ENCODE results near the gene ZNF497. TPM values are rescaled to one million over a fixed set of nuclear protein-coding genes. Genes with fewer than 3 reads are reported as not detected.

Gene ZNF497
- polyA plus RNA-seq, 1 of the 3 experiments (the other 2 are of a cell fraction): 1.1 TPM

GRCh38 chr19:58397533-58398037 lies 35.0 kb upstream of the ZNF497 start:
- Histone ChIP-seq H3K9ac (no peak overlapping the region), H2AFZ (ENCODE audit: low read depth) (no peak overlapping the region), H4K20me1 (ENCODE audit: insufficient read depth) (peaks cover 4% of the 10 kb centered on the region), H3K4me1 (ENCODE audit: control insufficient read depth in 1 of 2, insufficient read depth in 2 of 2, low read depth in 1 of 2, low read length in 1 of 2) (peaks cover 6 to 20% of the 10 kb centered on the region in 2 experiments; a peak in 2 of 4 replicates), H3F3A (replicated peaks; ENCODE audit: insufficient read depth) (peaks cover 38% of the 10 kb centered on the region), H3K79me2 (ENCODE audit: insufficient read depth) (peaks cover 19% of the 10 kb centered on the region), H3K4me2 (no peak overlapping the region), H3K27ac (ENCODE audit: low read depth in 2 of 2, low read length in 1 of 2) (no peak overlapping the region; a peak in 1 of 4 replicates), H3K9me3 (no peaks in the 10 kb centered on the region), H3K27me3 (ENCODE audit: insufficient read depth) (no peaks in the 10 kb centered on the region), H3K4me3 (ENCODE audit: low read depth in 2 of 2, low read length in 1 of 2) (no peak overlapping the region), H3K36me3 (replicated peaks in 1 of 2; ENCODE audit: control insufficient read depth in 1 of 2, insufficient read depth in 2 of 2, low read length in 1 of 2) (peaks cover 19 to 28% of the 10 kb centered on the region in 2 experiments), H3K9me2 (no peaks in the 10 kb centered on the region)
- TF ChIP-seq RFX5 (IDR thresholded peaks at IDR 0.05; ENCODE audit: low read length) (no peak), NRF1 (IDR thresholded peaks at IDR 0.05; ENCODE audit: low read depth, low read length) (no peak), EZH2phosphoT487 (IDR thresholded peaks at IDR 0.05; ENCODE audit: borderline replicate concordance, low read depth) (no peak), RCOR1 (IDR thresholded peaks at IDR 0.05; ENCODE audit: low read length) (no peak)
- TF ChIP-seq, protein P1, sequence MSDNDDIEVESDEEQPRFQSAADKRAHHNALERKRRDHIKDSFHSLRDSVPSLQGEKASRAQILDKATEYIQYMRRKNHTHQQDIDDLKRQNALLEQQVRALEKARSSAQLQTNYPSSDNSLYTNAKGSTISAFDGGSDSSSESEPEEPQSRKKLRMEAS (IDR thresholded peaks at IDR 0.05; ENCODE audit: low read depth): no peak
- WGBS (ENCODE audit: low lambda C conversion rate): 94% methylated on average over 7 of the region's 7 CpGs
- DNase-seq: no peak
- ChIA-PET CTCF (no interaction called here), POLR2A (interaction anchor here (2.0 kb wide), 1 partner anchor 10 kb away, joined by 5 read pairs; no protein-coding TSS in a partner anchor)

DNA sequence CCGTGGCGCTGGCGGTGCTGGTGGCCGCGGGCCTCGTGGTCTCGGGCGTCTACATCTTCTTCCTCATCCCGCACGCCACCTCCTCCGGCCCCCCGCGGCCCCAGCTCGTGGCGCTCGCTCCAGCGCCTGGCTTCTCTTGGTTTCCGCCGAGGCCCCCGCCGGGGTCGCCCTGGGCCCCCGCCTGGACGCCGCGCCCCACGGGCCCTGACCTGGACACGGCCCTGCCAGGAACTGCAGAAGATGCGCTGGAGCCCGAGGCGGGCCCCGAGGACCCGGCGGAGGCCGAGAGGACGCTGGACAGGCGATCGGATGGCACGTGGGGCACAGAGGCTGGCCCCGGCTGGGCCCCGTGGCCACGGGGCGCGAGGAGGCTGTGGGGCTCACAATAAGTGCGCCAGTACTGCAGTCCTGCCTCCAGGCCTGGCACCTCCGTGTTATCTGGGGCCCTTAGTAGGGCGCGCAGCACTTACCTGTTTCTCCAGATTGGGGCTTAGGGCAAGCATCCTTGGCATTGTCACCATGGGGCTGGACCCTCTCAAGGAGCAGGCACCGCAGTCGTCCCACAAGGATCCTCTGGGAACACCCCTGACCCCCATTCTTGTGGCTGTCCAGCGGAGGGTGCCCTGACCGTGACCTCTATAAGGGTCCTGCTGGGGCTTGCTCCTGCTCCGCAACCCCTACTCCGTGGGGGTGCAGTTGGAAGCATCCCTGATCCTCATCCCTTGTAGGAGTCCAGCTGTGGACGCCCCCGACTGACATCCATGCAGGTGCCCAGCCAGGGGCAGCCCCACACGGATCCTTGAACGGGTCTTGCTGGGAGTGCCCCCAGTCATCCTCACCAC lies 34.4 kb upstream of the ZNF497 start:
- Histone ChIP-seq H3K9me2 (no peaks in the 10 kb centered on the region), H3K4me2 (no peak overlapping the region), H3K36me3 (replicated peaks in 1 of 2; ENCODE audit: control insufficient read depth in 1 of 2, insufficient read depth in 2 of 2, low read length in 1 of 2) (peaks cover 21 to 30% of the 10 kb centered on the region in 2 experiments), H3K27ac (ENCODE audit: low read depth in 2 of 2, low read length in 1 of 2) (no peak overlapping the region; a peak in 1 of 4 replicates), H3K4me1 (ENCODE audit: control insufficient read depth in 1 of 2, insufficient read depth in 2 of 2, low read depth in 1 of 2, low read length in 1 of 2) (peaks cover 6 to 16% of the 10 kb centered on the region in 2 experiments; a peak in 2 of 4 replicates), H3K9me3 (no peaks in the 10 kb centered on the region), H3K4me3 (ENCODE audit: low read depth in 2 of 2, low read length in 1 of 2) (no peak overlapping the region), H3K9ac (no peak overlapping the region), H3K27me3 (ENCODE audit: insufficient read depth) (no peaks in the 10 kb centered on the region), H3F3A (replicated peaks; ENCODE audit: insufficient read depth) (peaks cover 40% of the 10 kb centered on the region), H3K79me2 (ENCODE audit: insufficient read depth) (peaks cover 19% of the 10 kb centered on the region), H2AFZ (ENCODE audit: low read depth) (no peak overlapping the region), H4K20me1 (ENCODE audit: insufficient read depth) (peaks cover 10% of the 10 kb centered on the region)
- CTCF ChIA-PET: no interaction called here
- WGBS (ENCODE audit: low lambda C conversion rate): 96% methylated on average over 42 of the region's 58 CpGs
- no peak for DNase-seq
- TF ChIP-seq, protein P1 (IDR thresholded peaks at IDR 0.05; ENCODE audit: low read depth): no peak
- TF ChIP-seq EP300 (IDR thresholded peaks at IDR 0.05; ENCODE audit: borderline replicate concordance in 1 of 2, low read depth in 1 of 2, low read length in 1 of 2): no peak
- POLR2A ChIA-PET: no interaction called here

GRCh38 chr19:58395979-58396627 lies 33.6 kb upstream of the ZNF497 start:
- Histone ChIP-seq H3K9me2 (no peaks in the 10 kb centered on the region), H3K27ac (ENCODE audit: low read depth in 2 of 2, low read length in 1 of 2) (no peak overlapping the region), H3K36me3 (replicated peaks in 1 of 2; ENCODE audit: control insufficient read depth in 1 of 2, insufficient read depth in 2 of 2, low read length in 1 of 2) (peaks cover 28 to 30% of the 10 kb centered on the region in 2 experiments), H3K4me3 (ENCODE audit: low read depth in 2 of 2, low read length in 1 of 2) (no peak overlapping the region), H3K4me2 (no peak overlapping the region), H3K9ac (no peak overlapping the region), H2AFZ (ENCODE audit: low read depth) (no peak overlapping the region), H3K79me2 (ENCODE audit: insufficient read depth) (peaks cover 26% of the 10 kb centered on the region), H3K9me3 (no peaks in the 10 kb centered on the region), H3K27me3 (ENCODE audit: insufficient read depth) (no peaks in the 10 kb centered on the region), H4K20me1 (ENCODE audit: insufficient read depth) (peaks cover 18% of the 10 kb centered on the region), H3F3A (replicated peaks; ENCODE audit: insufficient read depth) (peaks cover 45% of the 10 kb centered on the region), H3K4me1 (ENCODE audit: control insufficient read depth in 1 of 2, insufficient read depth in 2 of 2, low read depth in 1 of 2, low read length in 1 of 2) (peaks cover 6 to 15% of the 10 kb centered on the region in 2 experiments; a peak in 2 of 4 replicates)
- TF ChIP-seq GATA2 (CRISPR knock-in tag; IDR thresholded peaks at IDR 0.05): no peak
- no peak for TF ChIP-seq NFIC (IDR thresholded peaks at IDR 0.05; ENCODE audit: borderline replicate concordance)
- TF ChIP-seq, protein P2, sequence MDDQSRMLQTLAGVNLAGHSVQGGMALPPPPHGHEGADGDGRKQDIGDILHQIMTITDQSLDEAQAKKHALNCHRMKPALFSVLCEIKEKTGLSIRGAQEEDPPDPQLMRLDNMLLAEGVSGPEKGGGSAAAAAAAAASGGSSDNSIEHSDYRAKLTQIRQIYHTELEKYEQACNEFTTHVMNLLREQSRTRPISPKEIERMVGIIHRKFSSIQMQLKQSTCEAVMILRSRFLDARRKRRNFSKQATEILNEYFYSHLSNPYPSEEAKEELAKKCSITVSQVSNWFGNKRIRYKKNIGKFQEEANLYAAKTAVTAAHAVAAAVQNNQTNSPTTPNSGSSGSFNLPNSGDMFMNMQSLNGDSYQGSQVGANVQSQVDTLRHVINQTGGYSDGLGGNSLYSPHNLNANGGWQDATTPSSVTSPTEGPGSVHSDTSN (IDR thresholded peaks at IDR 0.05): peak; percentile 1; the same call in 1 of the 2 replicates
- TF ChIP-seq ELF1 (IDR thresholded peaks at IDR 0.05): peak; percentile 21; the same call in 1 of the 2 replicates
- ChIA-PET POLR2A (no interaction called here), CTCF (no interaction called here)
- no peak for DNase-seq
- 96% methylated on average over 74 of the region's 75 CpGs for WGBS (ENCODE audit: low lambda C conversion rate)

Data from SK-N-SH (cell line).